ENCODE results near the gene ERC1. TPM values are rescaled to one million over a fixed set of nuclear protein-coding genes. Genes with fewer than 3 reads are reported as not detected.

ERC1 gene
- total and polyA plus RNA-seq, 2 of the 4 experiments (the other 2 are of a cell fraction): 11.6 to 25.6 TPM

DNA sequence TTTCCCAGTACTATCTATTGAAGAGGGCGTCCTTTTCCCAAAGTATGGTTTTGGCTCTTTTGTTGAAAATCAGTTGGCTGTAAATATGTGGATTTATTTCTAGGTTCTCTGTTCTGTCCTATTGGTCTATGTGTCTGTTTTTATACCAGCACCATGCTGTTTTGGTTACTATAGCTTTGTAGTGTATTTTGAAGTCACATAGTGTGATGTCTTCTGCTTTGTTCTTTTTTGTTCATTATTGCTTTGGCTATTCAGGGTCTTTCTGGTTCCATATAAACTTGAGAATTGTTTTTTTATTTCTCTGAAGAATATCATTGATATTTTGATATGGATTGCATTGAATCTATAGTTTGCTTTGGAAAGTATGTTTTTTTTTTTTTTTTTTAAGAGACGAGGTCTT, 67.4 kb downstream of the ERC1 start:
- Histone ChIP-seq H3K18ac (ENCODE audit: low read depth, low read length) (no peak overlapping the region), H3K9ac (ENCODE audit: low read depth, low read length) (no peak overlapping the region), H3K4me1 (ENCODE audit: control insufficient read depth, insufficient read depth, low read length) (peaks cover 3% of the 10 kb centered on the region; the same call in 1 of the 2 replicates), H2BK120ac (ENCODE audit: low read depth, low read length) (no peak overlapping the region), H3K4me2 (ENCODE audit: low read depth, low read length) (no peak overlapping the region), H3K9me3 (ENCODE audit: control insufficient read depth, insufficient read depth, low read length) (peaks cover 11% of the 10 kb centered on the region), H3K4me3 (ENCODE audit: insufficient read depth, low read depth, low read length) (no peak overlapping the region), H3K27me3 (ENCODE audit: control insufficient read depth, insufficient read depth, low read length) (no peaks in the 10 kb centered on the region), H4K20me1 (ENCODE audit: insufficient read depth, low read length) (0 out of 2 replicates have a peak, but pooled peaks cover 6% of the 10 kb centered on the region), H3K14ac (replicated peaks; ENCODE audit: low read depth, low read length) (no peak overlapping the region), H3K23ac (ENCODE audit: low read depth, low read length) (no peak overlapping the region), H3K9me1 (ENCODE audit: insufficient read depth, low read length) (no peaks in the 10 kb centered on the region), H2BK5ac (ENCODE audit: low read depth, low read length, poor library complexity, severe bottlenecking) (no peak overlapping the region), H4K5ac (ENCODE audit: low read depth, low read length) (no peak overlapping the region), H3K4ac (ENCODE audit: low read depth, low read length) (no peak overlapping the region), H2AK5ac (ENCODE audit: low read depth, low read length) (no peak overlapping the region), H2AFZ (replicated peaks; ENCODE audit: low read length, poor library complexity) (no peak overlapping the region), H3K79me1 (ENCODE audit: low read depth in 1 of 2, low read length in 2 of 2) (peaks cover 19 to 38% of the 10 kb centered on the region in 2 experiments), H3K36me3 (ENCODE audit: control insufficient read depth, insufficient read depth, low read length) (0 out of 2 replicates have a peak, but pooled peaks cover 5% of the 10 kb centered on the region), H2BK20ac (ENCODE audit: low read depth, low read length) (no peak overlapping the region), H4K8ac (ENCODE audit: low read depth in 2 of 2, low read length in 2 of 2) (no peak overlapping the region), H3K27ac (ENCODE audit: insufficient read depth, low read length) (no peak overlapping the region), H2BK15ac (ENCODE audit: low read depth, low read length) (no peak overlapping the region), H4K91ac (ENCODE audit: insufficient read depth, low read depth, low read length) (no peak overlapping the region), H2AK9ac (replicated peaks; ENCODE audit: low read depth, low read length, poor library complexity) (no peak overlapping the region), H3K56ac (ENCODE audit: extremely low read depth, insufficient read depth, low read length) (no peak overlapping the region)
- dilution Hi-C loops (cut with HindIII; ENCODE audit: low sequenced_read_pairs, unreplicated experiment) (no loop called here), in situ Hi-C loops (cut with MboI; ENCODE audit: low sequenced_read_pairs) (no loop called here), intact Hi-C loops (cut with micrococcal nuclease) (no loop called here)
- ChIA-PET POLR2A (ENCODE audit: unreplicated experiment) (no interaction called here), CTCF (no interaction called here)
- TF ChIP-seq BHLHE40 (IDR thresholded peaks at IDR 0.05; ENCODE audit: low read depth, low read length): no peak
- TF ChIP-seq FOS (IDR thresholded peaks at IDR 0.05; ENCODE audit: low read depth, low read length): no peak
- TF ChIP-seq MAFK (IDR thresholded peaks at IDR 0.05; ENCODE audit: low read depth, low read length): no peak
- TF ChIP-seq RAD21 (IDR thresholded peaks at IDR 0.05; ENCODE audit: low read length): no peak
- no peak for TF ChIP-seq CHD1 (IDR thresholded peaks at IDR 0.05; ENCODE audit: low read depth, low read length)
- TF ChIP-seq RCOR1 (IDR thresholded peaks at IDR 0.05; ENCODE audit: insufficient replicate concordance, low read length): no peak
- TF ChIP-seq POLR2A (IDR thresholded peaks at IDR 0.05; ENCODE audit: low read depth, low read length): no peak
- TF ChIP-seq MAZ (IDR thresholded peaks at IDR 0.05; ENCODE audit: borderline replicate concordance, low read depth, low read length): no peak
- TF ChIP-seq CEBPB (IDR thresholded peaks at IDR 0.05; ENCODE audit: low read depth, low read length): no peak
- TF ChIP-seq NFE2L2 (IDR thresholded peaks at IDR 0.05; ENCODE audit: low read depth, low read length): no peak
- no peak for TF ChIP-seq RFX5 (IDR thresholded peaks at IDR 0.05; ENCODE audit: low read depth, low read length)
- TF ChIP-seq, protein P1, sequence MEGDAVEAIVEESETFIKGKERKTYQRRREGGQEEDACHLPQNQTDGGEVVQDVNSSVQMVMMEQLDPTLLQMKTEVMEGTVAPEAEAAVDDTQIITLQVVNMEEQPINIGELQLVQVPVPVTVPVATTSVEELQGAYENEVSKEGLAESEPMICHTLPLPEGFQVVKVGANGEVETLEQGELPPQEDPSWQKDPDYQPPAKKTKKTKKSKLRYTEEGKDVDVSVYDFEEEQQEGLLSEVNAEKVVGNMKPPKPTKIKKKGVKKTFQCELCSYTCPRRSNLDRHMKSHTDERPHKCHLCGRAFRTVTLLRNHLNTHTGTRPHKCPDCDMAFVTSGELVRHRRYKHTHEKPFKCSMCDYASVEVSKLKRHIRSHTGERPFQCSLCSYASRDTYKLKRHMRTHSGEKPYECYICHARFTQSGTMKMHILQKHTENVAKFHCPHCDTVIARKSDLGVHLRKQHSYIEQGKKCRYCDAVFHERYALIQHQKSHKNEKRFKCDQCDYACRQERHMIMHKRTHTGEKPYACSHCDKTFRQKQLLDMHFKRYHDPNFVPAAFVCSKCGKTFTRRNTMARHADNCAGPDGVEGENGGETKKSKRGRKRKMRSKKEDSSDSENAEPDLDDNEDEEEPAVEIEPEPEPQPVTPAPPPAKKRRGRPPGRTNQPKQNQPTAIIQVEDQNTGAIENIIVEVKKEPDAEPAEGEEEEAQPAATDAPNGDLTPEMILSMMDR (conservative IDR thresholded peaks at IDR 0.05; ENCODE audit: low read depth, low read length): no peak
- TF ChIP-seq, protein P2, sequence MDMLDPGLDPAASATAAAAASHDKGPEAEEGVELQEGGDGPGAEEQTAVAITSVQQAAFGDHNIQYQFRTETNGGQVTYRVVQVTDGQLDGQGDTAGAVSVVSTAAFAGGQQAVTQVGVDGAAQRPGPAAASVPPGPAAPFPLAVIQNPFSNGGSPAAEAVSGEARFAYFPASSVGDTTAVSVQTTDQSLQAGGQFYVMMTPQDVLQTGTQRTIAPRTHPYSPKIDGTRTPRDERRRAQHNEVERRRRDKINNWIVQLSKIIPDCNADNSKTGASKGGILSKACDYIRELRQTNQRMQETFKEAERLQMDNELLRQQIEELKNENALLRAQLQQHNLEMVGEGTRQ (IDR thresholded peaks at IDR 0.05; ENCODE audit: low read depth, low read length): no peak
- TF ChIP-seq MXI1 (IDR thresholded peaks at IDR 0.05; ENCODE audit: borderline replicate concordance, low read depth, low read length): no peak
- TF ChIP-seq SMC3 (IDR thresholded peaks at IDR 0.05; ENCODE audit: low read depth, low read length): no peak
- no peak for TF ChIP-seq ELK1 (IDR thresholded peaks at IDR 0.05; ENCODE audit: borderline replicate concordance, low read depth, low read length)
- no peak for ATAC-seq (ENCODE audit: low read depth)
- WGBS, 2 experiments (ENCODE audit: extremely low coverage in 2 of 2, insufficient read length in 1 of 2): no CpG with 5 or more reads among the region's 2 CpGs
- BruUV-seq (replicated peaks): no TSS peak
- DNase-seq: no peak
